Measurements from ENCODE around the gene FBXL17.

FBXL17 gene

GRCh38 chr5:107966201-107966600 lies 415.7 kb downstream of the FBXL17 start:
- no peak overlapping the region for H3K4me3 ChIP-seq (ENCODE audit: control insufficient read depth, low read depth, low read length)
- TF ChIP-seq CTCF (IDR thresholded peaks at IDR 0.05; ENCODE audit: control insufficient read depth, insufficient read depth, low read depth, low read length, missing control alignments), result no peak
- no peak for DNase-seq (ENCODE audit: low read depth)

- no peak for TF ChIP-seq CTCF (IDR thresholded peaks at IDR 0.05; ENCODE audit: control insufficient read depth, insufficient read depth, low read depth, low read length, missing control alignments)
- no peak for DNase-seq (ENCODE audit: low read depth)
- no peak overlapping the region for H3K4me3 ChIP-seq (ENCODE audit: control insufficient read depth, low read depth, low read length)
Measured at GRCh38 chr5:107964722-107965121, 417.2 kb downstream of the FBXL17 start.

GRCh38 chr5:107959573-107960279 lies 422.2 kb downstream of the FBXL17 start:
- TF ChIP-seq CTCF (IDR thresholded peaks at IDR 0.05; ENCODE audit: control insufficient read depth, insufficient read depth, low read depth, low read length, missing control alignments), result no peak
- no peak for DNase-seq (ENCODE audit: low read depth)
- H3K4me3 ChIP-seq (ENCODE audit: control insufficient read depth, low read depth, low read length), result no peak overlapping the region

GRCh38 chr5:107958861-107959260 lies 423.0 kb downstream of the FBXL17 start:
- no peak for DNase-seq (ENCODE audit: low read depth)

GRCh38 chr5:107958432-107958831 lies 423.5 kb downstream of the FBXL17 start:
- no peak for TF ChIP-seq CTCF (IDR thresholded peaks at IDR 0.05; ENCODE audit: control insufficient read depth, insufficient read depth, low read depth, low read length, missing control alignments)
- H3K4me3 ChIP-seq (ENCODE audit: control insufficient read depth, low read depth, low read length), result no peak overlapping the region
- DNase-seq (ENCODE audit: low read depth), result no peak

More at GRCh38 chr5:107958861-107959260, 423.0 kb downstream of the FBXL17 start:
- H3K4me3 ChIP-seq (ENCODE audit: control insufficient read depth, low read depth, low read length), result no peak overlapping the region
- TF ChIP-seq CTCF (IDR thresholded peaks at IDR 0.05; ENCODE audit: control insufficient read depth, insufficient read depth, low read depth, low read length, missing control alignments), result no peak

GRCh38 chr5:107957051-107957450 lies 424.8 kb downstream of the FBXL17 start:
- DNase-seq (ENCODE audit: low read depth), result no peak

More at GRCh38 chr5:107957051-107957450, 424.8 kb downstream of the FBXL17 start:
- TF ChIP-seq CTCF (IDR thresholded peaks at IDR 0.05; ENCODE audit: control insufficient read depth, insufficient read depth, low read depth, low read length, missing control alignments), result no peak
- no peak overlapping the region for H3K4me3 ChIP-seq (ENCODE audit: control insufficient read depth, low read depth, low read length)

Measured in AG09309 (cell line).